ENCODE measurements around the gene ADGRL2. TPM values are rescaled to one million over a fixed set of nuclear protein-coding genes. Genes with fewer than 3 reads are reported as not detected.

Gene ADGRL2
- total RNA-seq, 2 donors from 2014 or later, result 83.1 to 121 TPM

- no peak overlapping the region for H3K4me3 ChIP-seq
- no peaks in the 10 kb centered on the region for H3K9me3 ChIP-seq
- no peak overlapping the region for H3K27ac ChIP-seq
- no peaks in the 10 kb centered on the region for H3K4me1 ChIP-seq
- no peaks in the 10 kb centered on the region for H3K27me3 ChIP-seq
- DNase-seq (ENCODE audit: low spot score), result no peak
- no peaks in the 10 kb centered on the region for H3K36me3 ChIP-seq
- no peak for TF ChIP-seq CTCF (IDR thresholded peaks at IDR 0.05)
Observed at GRCh38 chr1:81820765-81821164, 20.0 kb downstream of the ADGRL2 start.

- no peak for DNase-seq (ENCODE audit: low spot score)
- no peaks in the 10 kb centered on the region for H3K9me3 ChIP-seq
- no peaks in the 10 kb centered on the region for H3K36me3 ChIP-seq
- H3K27ac ChIP-seq, result no peak overlapping the region
- H3K4me3 ChIP-seq, result no peak overlapping the region
- no peaks in the 10 kb centered on the region for H3K4me1 ChIP-seq
- TF ChIP-seq CTCF (IDR thresholded peaks at IDR 0.05), result no peak
- no peaks in the 10 kb centered on the region for H3K27me3 ChIP-seq
Observed at GRCh38 chr1:81823082-81823481, 22.3 kb downstream of the ADGRL2 start.

- DNase-seq (ENCODE audit: low spot score), result no peak
- H3K27me3 ChIP-seq, result no peaks in the 10 kb centered on the region
- H3K27ac ChIP-seq, result no peak overlapping the region
- no peaks in the 10 kb centered on the region for H3K36me3 ChIP-seq
- no peaks in the 10 kb centered on the region for H3K4me1 ChIP-seq
- H3K4me3 ChIP-seq, result no peak overlapping the region
- TF ChIP-seq CTCF (IDR thresholded peaks at IDR 0.05), result no peak
- H3K9me3 ChIP-seq, result no peaks in the 10 kb centered on the region
Observed at GRCh38 chr1:81824759-81825158, 24.0 kb downstream of the ADGRL2 start.

GRCh38 chr1:81827942-81828341, 27.2 kb downstream of the ADGRL2 start:
- no peaks in the 10 kb centered on the region for H3K36me3 ChIP-seq
- peaks cover 0 to 13% of the 10 kb centered on the region in 2 donors for H3K4me1 ChIP-seq
- no peaks in the 10 kb centered on the region for H3K9me3 ChIP-seq
- no peak for TF ChIP-seq CTCF (IDR thresholded peaks at IDR 0.05)
- no peak overlapping the region for H3K4me3 ChIP-seq
- no peak overlapping the region for H3K27ac ChIP-seq
- DNase-seq (ENCODE audit: low spot score), result no peak
- no peaks in the 10 kb centered on the region for H3K27me3 ChIP-seq

GRCh38 chr1:81832573-81832972, 31.8 kb downstream of the ADGRL2 start:
- no peaks in the 10 kb centered on the region for H3K27me3 ChIP-seq
- H3K27ac ChIP-seq, result peak overlapping the region in 1 of 2 donors; percentile 2
- no peaks in the 10 kb centered on the region for H3K36me3 ChIP-seq
- H3K4me3 ChIP-seq, result no peak overlapping the region
- H3K9me3 ChIP-seq, result no peaks in the 10 kb centered on the region
- no peak for TF ChIP-seq CTCF (IDR thresholded peaks at IDR 0.05)
- peaks cover 0 to 49% of the 10 kb centered on the region in 2 donors for H3K4me1 ChIP-seq
- DNase-seq (ENCODE audit: low spot score), result no peak

DNA sequence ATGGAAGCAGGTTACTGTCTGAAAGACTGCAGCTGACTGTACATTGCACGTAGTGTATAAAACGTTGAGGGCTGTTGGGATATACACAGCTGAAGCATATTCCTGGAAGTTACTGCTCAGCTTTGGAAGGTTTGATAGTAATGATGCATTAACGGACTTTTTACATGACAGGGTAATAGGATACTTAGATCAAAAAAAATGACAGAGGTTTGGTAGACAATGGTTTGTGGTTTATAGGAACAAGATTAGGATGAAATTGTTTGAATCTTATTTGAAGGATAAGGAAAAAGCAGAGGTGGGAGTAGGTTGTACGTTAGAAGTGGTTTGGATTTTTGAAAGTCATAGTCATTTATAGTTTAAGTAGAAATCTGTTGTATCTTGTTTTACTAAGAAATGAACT, 33.0 kb downstream of the ADGRL2 start:
- Histone ChIP-seq H3K9me3 (no peaks in the 10 kb centered on the region), H3K4me3 (no peak overlapping the region), H3K36me3 (no peaks in the 10 kb centered on the region), H3K4me1 (peaks cover 0 to 49% of the 10 kb centered on the region in 2 donors), H3K27ac (no peak overlapping the region), H3K27me3 (no peaks in the 10 kb centered on the region)
- DNase-seq (ENCODE audit: low spot score), result no peak
- no peak for TF ChIP-seq CTCF (IDR thresholded peaks at IDR 0.05)
